Glomerular endothelial cell (primary cell): ENCODE measurements around the gene ANO7. TPM values are rescaled to one million over a fixed set of nuclear protein-coding genes. Genes with fewer than 3 reads are reported as not detected.
A peak's percentile ranks its signal among the peaks of the same experiment; 100 is the strongest.

ENCODE experiments used
- DNase-seq: peaks from one replicate; pipeline ENCODE4 v3.0.0-alpha.2; 2011; ENCODE audit warnings: low read depth, low spot score; ENCODE audit errors: extremely low read depth
- total RNA-seq: library from RNA; depleted of rRNA; stranded (reverse); fragments of >200 nt; gene quantifications from 2 replicates; pipeline ENCODE4 v1.2.3, GENCODE V29; 2015

ANO7 gene
- 0.68 and 1.4 TPM in 2 replicates for total RNA-seq

- DNase-seq = no peak
Observed at GRCh38 chr2:241188361-241189092, at the start of gene ANO7. Gene ANO7, plus strand, starts transcription at chr2:241188677. Its CDS starts 1,387 bp downstream, at chr2:241190064.

GRCh38 chr2:241139531-241140444, 48.7 kb upstream of the ANO7 start:
- DNase-seq = no peak

GRCh38 chr2:241140445-241140840, 48.0 kb upstream of the ANO7 start:
- no peak for DNase-seq

GRCh38 chr2:241141214-241141770, 47.2 kb upstream of the ANO7 start:
- no peak for DNase-seq

- DNase-seq = no peak
Observed at GRCh38 chr2:241142063-241142462, 46.4 kb upstream of the ANO7 start.

GRCh38 chr2:241142593-241142992, 45.9 kb upstream of the ANO7 start:
- no peak for DNase-seq

- DNase-seq = no peak
Observed at GRCh38 chr2:241146286-241146685, 42.2 kb upstream of the ANO7 start.

GRCh38 chr2:241147336-241147735, 41.1 kb upstream of the ANO7 start:
- DNase-seq = no peak

GRCh38 chr2:241148239-241148638, 40.2 kb upstream of the ANO7 start:
- DNase-seq = no peak

- DNase-seq = peak; percentile 63
Observed at GRCh38 chr2:241148891-241149674, 39.4 kb upstream of the ANO7 start, which contains the start of gene PASK. Gene PASK, minus strand, starts transcription at chr2:241149472. Its CDS starts 6,440 bp downstream, at chr2:241143032.

GRCh38 chr2:241149675-241149924, 38.9 kb upstream of the ANO7 start:
- DNase-seq = no peak

GRCh38 chr2:241149925-241150659, 38.4 kb upstream of the ANO7 start, which contains the start of gene PPP1R7:
Gene PPP1R7, plus strand, starts transcription at chr2:241150467. Its CDS starts 29 bp downstream, at chr2:241150496.
- peak; percentile 42 for DNase-seq

GRCh38 chr2:241150660-241151530, 37.6 kb upstream of the ANO7 start:
- DNase-seq = no peak

- DNase-seq = no peak
Observed at GRCh38 chr2:241151934-241152660, 36.4 kb upstream of the ANO7 start.

- no peak for DNase-seq
Observed at GRCh38 chr2:241153616-241154015, 34.9 kb upstream of the ANO7 start.

- DNase-seq = no peak
Observed at GRCh38 chr2:241154915-241155314, 33.6 kb upstream of the ANO7 start.

GRCh38 chr2:241155936-241156335, 32.5 kb upstream of the ANO7 start:
- no peak for DNase-seq

- DNase-seq = no peak
Observed at GRCh38 chr2:241156971-241157441, 31.5 kb upstream of the ANO7 start.
